HG03095 (cell line): ENCODE measurements around the gene CNKSR3.

Experiments used
- ATAC-seq: cut with Tn5 transposase; IDR thresholded peaks from one replicate; pipeline ENCODE4 v1.9.1; 2021; ENCODE audit warnings: moderate library complexity; ENCODE audit not compliant: unreplicated experiment

Gene CNKSR3

DNA sequence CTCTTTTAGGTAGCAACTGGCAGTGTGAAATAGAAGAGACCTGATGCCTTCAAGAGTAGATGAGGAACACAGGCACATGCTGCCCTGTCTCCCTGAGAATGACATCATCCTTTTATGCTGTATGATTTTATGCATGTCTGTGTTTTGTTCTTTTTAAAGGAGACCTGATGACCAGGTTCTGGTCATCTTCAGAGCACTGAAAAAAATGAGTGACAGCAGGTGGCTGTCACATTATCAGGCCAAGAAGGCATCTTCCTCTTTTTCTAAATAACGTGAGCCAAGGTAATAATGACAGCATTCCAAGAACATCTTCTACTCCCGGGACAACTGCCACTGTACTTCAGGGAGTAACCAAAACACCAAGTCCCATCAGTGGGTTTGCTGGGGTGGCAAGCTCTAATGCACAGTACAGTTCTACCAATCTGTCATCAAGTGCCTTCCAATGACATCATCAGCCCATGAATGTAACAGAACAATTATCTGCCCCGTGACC is 28.9 kb downstream of the CNKSR3 start:
- no peak for ATAC-seq

DNA sequence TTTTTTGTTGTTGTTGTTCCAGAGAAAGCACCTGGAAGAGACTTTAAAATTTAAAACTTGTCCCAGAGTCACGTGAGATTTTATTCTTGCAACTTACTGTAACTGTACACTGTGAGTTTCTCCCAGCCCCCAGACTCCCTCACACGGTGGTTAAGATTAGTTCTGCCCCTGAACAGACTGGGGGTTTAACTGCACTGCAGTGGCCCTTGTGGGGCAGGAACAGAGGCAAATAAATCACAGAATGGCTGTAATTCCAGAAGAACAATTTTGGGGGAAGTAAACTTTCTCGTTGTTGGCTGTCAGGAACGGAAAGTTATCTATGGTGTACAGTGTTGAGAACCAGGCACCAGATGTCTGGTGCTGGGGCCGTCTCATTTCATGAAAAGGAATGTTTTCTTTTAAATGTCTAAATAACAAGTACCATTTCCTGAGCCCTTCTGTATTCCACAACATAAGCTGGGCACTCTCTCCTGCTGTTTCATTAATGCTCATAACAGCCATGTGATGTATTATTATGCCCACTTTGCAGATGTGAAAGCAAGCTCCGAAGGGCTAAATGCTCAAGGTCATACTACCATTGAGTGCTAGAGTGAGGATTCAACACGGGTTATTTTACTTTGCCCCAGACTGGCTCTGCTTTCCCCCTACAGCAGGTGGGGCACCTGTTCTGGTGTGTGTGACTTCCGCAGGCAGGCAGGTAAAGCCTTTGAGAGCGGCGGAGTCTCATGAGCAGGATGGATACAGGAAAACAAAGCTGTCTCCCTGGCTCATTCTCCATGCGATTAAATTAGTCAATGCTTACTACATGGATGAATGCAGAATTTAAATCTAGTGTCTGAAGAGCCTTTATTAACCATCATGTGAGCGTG is 30.5 kb downstream of the CNKSR3 start:
- ATAC-seq = no peak

DNA sequence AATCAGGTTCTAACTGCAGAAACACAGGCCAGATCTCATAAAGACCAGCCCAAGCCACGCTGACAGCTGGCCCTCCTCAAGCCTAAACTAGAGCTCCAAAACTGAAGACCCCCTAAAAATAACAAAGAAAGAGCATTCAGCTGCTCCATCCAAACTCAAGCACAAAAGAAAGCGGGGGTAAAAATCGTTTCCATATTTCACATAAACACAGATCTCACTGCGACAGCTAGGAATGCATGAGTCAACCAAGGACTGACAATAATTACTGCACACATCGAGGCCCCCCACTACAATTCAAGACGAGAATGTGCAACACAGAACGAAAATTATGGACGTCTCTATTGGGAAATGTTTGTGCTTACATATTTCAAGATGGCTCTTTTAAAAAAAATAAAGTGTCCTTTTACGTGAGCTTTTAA is 31.1 kb downstream of the CNKSR3 start:
- ATAC-seq = no peak

DNA sequence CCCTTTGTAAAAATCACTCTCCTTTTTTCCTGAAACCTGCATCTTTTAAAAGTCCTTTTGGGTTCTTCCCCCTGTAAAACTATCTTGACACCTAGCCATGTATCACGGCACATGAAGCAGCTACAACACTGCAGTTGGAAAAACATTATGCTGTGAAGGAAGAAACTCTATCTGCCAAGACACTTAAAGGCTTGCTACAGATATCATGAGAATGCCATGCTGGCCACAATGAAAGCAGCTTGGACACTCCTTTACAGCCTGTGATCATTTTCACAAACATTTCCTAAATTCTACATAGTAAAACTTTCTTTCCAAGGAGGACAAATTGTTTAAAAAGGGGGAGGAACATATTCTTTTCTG is 31.8 kb downstream of the CNKSR3 start:
- ATAC-seq = no peak

GRCh38 chr6:154478021-154478700 is 32.3 kb downstream of the CNKSR3 start:
- ATAC-seq = no peak

DNA sequence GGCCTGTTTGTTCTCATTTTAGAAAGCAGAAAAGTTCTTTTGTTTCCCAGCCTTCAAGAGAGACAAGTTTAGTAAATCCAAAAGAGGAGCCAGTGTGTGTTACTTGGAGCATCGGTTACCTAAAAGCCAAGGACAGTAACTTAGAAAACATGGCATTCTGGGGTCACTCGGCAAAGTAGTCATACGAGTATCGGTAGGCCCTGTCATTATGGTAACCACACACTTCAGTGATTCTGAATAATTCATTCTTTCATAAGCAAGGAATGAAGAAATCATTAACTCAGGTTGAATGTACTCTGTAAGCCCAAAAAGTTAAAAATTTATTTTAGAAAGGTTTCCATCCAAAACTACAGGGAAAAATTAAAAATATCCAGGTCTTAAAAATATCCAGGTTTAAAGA is 34.0 kb downstream of the CNKSR3 start:
- no peak for ATAC-seq

DNA sequence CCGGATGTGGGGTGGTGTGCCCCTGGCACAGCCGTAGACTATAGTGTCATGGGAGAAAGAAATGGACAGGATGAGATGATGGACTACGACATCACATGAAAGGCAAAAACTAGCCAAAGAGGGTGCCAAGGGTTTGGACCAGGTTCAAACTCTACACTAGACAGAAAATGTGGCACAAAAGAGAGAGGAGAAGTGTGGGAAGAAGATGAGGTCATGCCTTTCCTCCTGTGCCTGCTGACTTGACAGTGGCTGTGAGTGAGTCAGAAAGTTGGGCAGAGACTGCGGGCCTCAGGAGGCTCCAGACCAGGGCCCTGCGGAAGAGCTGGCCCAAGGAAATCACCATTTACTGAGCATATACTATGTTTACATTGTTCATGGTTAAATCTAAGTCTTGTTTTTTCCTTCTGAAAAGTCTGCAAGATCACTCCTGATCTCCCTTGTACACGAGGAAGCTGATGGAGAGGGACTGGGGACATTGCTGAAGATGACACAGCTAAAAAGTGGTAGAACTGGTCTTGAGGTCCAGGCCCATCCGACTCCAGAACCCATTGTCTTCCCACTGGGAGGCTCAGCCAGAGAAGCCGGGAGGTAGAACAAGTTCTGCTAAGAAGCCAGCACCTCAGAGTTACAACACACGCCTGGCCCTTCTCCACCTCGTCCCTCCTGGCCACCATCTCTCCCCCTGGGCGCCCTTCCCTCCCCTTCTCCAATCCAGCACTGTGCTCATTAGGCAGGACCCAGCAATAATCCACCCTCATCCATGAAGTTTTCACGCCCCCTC is 35.6 kb downstream of the CNKSR3 start:
- no peak for ATAC-seq

DNA sequence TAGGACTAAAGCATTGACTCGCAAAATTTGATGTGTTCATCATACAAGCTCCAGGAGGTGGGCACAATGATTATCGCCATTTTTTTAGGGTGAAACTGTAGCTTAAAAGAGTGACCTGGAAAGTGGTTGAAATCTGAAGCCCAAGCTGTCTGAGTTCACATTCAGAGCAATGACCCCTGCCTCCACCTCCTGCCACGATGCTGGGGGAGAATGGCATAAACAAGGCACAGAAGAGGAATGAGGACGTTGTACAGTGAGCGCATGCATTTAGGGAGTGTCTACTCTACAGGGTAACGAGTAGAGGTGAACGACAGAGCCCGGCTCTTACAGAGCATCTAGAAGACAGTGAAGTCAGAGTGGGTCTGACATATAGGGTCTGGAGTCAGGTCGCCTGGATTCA is 37.2 kb downstream of the CNKSR3 start:
- no peak for ATAC-seq

DNA sequence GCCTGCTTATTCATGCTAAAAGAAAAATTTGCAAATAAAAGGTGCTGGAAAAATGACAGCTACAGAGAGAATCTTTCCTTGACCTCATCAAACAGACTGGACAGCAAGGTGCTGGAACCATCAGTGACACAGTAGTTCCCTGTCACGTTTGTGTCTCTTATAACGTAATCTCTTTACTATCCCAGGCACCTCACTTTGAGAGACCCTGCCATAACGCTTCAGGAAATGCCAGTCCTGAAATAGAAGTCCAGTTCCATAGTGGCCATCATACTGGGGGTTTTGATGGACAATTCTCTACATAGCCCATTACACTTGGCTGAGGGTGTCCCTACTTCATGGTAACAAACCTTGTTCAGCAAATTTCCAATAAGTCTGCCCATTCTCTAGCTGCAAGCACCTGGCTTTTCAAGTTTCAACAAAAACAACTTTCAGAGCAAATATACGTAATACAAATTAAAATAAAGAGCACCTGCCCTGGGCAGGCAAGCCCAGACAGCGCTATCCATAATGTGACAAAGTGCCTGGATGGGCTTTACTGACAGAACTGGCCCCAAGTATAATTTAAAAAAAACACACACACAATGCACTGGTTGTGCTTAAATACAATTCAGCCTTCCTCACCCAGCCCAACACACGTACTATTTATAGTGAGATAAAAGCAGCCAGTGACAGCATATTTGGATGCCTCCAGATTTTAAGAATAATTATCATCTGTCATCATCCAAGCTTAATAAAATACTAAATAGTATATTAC is 38.7 kb downstream of the CNKSR3 start:
- no peak for ATAC-seq

GRCh38 chr6:154469306-154469935 is 41.1 kb downstream of the CNKSR3 start:
- no peak for ATAC-seq

DNA sequence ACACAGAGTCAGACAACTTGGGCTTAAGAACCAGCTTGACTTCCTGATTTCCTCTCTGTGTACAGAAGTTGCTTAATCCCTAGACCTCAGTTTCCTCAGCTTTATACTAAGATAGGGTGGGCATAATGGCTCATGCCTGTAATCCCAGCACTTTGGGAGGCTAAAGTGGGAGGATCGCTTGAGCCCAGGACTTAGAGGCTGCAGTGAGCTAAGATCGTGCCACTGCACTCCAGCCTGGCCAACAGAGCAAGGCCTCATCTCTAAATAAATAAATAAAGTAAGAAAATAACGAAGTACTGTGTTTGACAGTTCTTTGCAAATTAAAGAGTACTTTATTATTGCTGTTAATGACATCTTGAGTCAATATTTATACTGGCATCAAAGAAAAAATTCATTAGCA is 41.7 kb downstream of the CNKSR3 start:
- ATAC-seq = no peak

DNA sequence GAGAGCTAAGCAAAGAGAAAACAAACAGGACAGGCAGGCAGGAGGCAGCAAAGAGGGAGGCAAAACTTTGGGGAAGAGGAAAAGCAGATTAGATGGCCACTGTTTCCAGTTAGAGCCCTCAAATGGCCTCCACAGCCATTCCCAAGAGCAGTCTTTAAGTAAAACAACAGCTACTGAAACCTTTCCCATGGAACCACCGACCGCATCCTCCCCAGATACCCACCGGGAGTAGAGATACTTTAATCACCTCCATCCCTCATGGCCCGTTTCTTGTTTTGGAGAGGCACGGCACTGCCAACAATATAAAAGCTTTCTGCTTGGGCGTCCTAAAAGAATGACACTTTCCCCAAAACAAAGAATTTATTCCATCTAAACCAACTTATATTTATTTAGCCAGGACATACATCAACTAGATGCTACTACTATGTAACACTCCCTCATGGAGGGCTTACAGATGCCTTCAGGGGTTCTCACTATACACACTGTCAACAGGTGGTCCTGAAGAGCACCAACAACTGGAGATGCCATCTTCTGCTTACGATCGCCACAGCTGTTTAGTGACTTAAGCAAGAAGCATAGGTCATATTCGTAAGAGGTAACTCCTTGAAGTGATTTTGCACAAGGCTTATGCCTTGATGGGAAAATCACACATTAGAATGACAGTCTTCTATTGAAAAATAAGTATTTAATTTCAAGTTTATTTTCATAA is 43.4 kb downstream of the CNKSR3 start:
- ATAC-seq = no peak

GRCh38 chr6:154466139-154466538 is 44.3 kb downstream of the CNKSR3 start:
- no peak for ATAC-seq

DNA sequence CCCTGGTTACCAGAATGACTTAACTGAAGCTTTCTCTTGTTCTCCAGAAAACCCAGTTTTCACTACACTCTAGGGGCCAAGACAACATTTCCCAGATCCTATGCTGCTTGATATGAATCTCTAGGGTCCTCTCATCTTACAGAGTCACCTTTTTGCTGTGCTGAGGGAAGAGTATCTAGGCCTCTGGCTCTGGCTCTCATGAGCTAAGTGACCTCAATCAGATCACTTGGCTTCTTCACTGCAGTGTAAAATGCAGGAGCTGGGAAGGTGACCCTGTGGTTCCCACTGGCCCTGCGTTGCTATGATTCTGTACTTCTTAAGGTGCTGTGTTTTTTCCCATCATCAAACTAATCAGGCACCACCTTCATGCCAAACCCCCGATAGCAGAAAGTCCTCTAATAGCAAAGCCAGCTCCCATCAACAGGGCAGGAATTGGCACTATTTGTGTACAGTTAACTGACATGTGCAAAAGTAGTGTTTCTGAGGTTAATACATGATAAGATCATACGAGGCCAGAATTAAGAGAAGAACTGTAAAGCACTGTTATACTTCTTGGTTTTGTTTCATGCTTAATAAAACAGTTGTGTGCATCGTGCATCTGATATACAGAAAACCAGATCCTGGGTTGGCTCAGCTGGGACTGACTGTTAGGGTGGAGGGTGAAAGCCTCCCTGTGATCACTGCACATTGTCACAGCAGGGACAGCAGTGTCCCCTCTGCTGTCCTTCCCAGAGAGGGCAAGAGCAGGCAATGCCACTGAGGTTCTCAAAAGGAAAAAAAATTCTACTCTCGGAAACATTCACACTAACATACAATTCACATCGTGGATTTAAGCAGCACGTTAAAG is 46.7 kb downstream of the CNKSR3 start:
- no peak for ATAC-seq

- no peak for ATAC-seq
Measured at GRCh38 chr6:154462425-154462824, 48.1 kb downstream of the CNKSR3 start.

DNA sequence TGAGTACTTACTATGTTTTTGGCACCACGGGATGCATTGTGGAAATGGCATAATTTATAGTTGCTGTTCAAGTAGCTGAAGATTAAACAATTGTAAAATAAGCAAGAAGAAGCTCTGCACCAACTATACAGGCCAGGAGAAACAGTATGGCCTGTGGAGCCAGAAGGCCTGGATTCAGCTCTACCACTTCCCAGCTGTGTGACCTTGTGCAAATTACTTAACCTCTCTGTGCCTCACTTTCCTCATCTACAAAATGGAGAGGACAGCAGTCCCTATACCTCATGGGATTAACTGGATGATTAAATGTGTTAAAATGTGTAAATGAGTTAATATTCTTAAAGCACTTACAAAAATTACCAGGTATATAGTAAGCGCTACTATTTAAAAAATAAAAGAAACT is 49.1 kb downstream of the CNKSR3 start:
- ATAC-seq = no peak

GRCh38 chr6:154460306-154461071 is 50.0 kb downstream of the CNKSR3 start:
- ATAC-seq = no peak

DNA sequence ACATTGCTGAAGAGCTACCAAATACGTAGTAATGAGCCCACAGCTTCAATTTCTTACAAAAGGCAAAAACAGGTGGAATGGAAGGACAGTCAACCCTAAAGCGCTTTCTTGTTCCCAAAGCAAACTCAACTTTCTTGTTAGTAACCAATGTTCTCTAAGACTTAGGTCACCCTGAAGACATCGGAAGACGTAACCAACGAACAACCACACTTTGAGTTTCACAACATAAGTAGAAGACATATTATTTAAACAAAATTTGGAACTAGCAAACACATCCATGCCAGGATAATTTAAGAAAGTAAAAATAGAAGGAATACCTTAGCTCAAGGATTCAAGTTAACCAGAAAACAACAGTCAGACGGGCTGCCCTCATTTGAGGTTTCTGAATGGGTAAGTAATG is 51.0 kb downstream of the CNKSR3 start:
- ATAC-seq = no peak
